Liver (tissue), 3 donors: Measurements from ENCODE around the gene NOS2.

ENCODE experiments used
- EGR1 ChIP-seq, 2 donors: IDR thresholded peaks; 2 replicates each; pipeline ENCODE4 v1.6.1; 2016 to 2018; ENCODE audit warnings: antibody characterized with exemption in 2 of 2, low read depth in 2 of 2
- FOXA1 ChIP-seq: IDR thresholded peaks from 2 replicates; pipeline ENCODE4 v1.6.1; 2016; ENCODE audit warnings: antibody characterized with exemption
- GABPA ChIP-seq, 2 donors: IDR thresholded peaks in 1 of 2; conservative IDR thresholded peaks in 1 of 2; 2 replicates each; pipeline ENCODE4 v1.6.1; 2016; ENCODE audit warnings: antibody characterized with exemption in 2 of 2, mild to moderate bottlenecking in 1 of 2, moderate library complexity in 1 of 2
- HNF4G ChIP-seq: IDR thresholded peaks from 2 replicates; pipeline ENCODE4 v1.6.1; 2016; ENCODE audit warnings: antibody characterized with exemption
- JUND ChIP-seq, 2 donors: IDR thresholded peaks; 2 replicates each; pipeline ENCODE4 v1.6.1; 2016; ENCODE audit warnings: antibody characterized with exemption in 2 of 2
- RAD21 ChIP-seq, 2 donors: IDR thresholded peaks; 2 replicates each; pipeline ENCODE4 v1.6.1; 2016; ENCODE audit warnings: antibody characterized with exemption in 2 of 2, mild to moderate bottlenecking in 2 of 2
- SP1 ChIP-seq: IDR thresholded peaks from 2 replicates; pipeline ENCODE4 v1.6.1; 2018; ENCODE audit warnings: antibody characterized with exemption, mild to moderate bottlenecking
- TAF1 ChIP-seq: conservative IDR thresholded peaks from 2 replicates; pipeline ENCODE4 v1.6.1; 2016; ENCODE audit warnings: antibody characterized with exemption, mild to moderate bottlenecking
- YY1 ChIP-seq: IDR thresholded peaks from 2 replicates; pipeline ENCODE4 v1.6.1; 2016; ENCODE audit warnings: antibody characterized with exemption, mild to moderate bottlenecking
- TF ChIP-seq, protein P1 (sequence below): fragments of 150-350 bp; IDR thresholded peaks from 2 replicates; pipeline ENCODE4 v1.5.1; 2017; ENCODE audit warnings: improper control_type of control experiment, low read depth, low read length; ENCODE audit not compliant: missing input control
- TF ChIP-seq, protein P2 (sequence below): IDR thresholded peaks from 2 replicates; pipeline ENCODE4 v1.6.1; 2016; ENCODE audit warnings: antibody characterized with exemption
- TF ChIP-seq, protein P3 (sequence below): IDR thresholded peaks from 2 replicates; pipeline ENCODE4 v1.6.1; 2016; ENCODE audit warnings: antibody characterized with exemption
- TF ChIP-seq, protein P4 (sequence below): IDR thresholded peaks from 2 replicates; pipeline ENCODE4 v1.6.1; 2016; ENCODE audit warnings: antibody characterized with exemption, mild to moderate bottlenecking
- donor health status: healthy.
- donor health status: healthy.

DNA sequence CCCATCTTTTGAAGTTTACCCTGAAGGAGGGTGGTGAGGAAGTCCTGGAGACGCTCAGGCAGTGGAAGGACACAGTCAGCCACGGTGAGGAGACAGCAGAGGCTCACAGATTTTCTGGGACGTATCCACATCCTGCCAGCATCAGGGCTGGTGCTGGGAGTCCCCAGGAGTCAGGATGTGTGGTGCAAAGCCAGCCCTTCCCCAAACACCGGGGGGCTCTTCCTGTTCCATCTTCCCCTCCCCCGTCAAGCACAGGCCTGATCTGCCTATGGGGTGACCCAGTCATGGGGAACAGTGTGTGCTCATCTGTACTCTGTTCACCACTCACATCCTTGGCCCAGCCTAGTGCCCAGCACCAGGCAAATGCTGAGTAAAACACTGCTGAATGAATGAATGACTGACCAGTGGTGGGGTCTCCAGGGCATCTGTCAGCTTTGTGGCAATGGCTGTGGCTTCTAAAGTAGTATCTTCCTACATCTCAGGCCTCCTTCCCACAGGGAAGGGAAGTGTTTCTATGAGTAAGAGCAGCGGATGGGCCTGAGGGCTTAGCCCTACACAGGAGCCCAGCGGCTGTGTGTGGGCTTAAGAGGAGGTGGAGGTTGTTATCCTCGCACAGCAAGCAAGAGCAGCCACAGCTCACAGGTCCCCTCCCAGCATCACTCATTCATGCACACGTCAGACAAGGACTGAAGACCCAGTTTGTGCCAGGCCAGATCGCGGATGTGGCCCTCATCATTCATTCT, 23.3 kb downstream of the NOS2 start:
- TF ChIP-seq, protein P1, sequence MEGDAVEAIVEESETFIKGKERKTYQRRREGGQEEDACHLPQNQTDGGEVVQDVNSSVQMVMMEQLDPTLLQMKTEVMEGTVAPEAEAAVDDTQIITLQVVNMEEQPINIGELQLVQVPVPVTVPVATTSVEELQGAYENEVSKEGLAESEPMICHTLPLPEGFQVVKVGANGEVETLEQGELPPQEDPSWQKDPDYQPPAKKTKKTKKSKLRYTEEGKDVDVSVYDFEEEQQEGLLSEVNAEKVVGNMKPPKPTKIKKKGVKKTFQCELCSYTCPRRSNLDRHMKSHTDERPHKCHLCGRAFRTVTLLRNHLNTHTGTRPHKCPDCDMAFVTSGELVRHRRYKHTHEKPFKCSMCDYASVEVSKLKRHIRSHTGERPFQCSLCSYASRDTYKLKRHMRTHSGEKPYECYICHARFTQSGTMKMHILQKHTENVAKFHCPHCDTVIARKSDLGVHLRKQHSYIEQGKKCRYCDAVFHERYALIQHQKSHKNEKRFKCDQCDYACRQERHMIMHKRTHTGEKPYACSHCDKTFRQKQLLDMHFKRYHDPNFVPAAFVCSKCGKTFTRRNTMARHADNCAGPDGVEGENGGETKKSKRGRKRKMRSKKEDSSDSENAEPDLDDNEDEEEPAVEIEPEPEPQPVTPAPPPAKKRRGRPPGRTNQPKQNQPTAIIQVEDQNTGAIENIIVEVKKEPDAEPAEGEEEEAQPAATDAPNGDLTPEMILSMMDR = no peak
- TF ChIP-seq YY1 = no peak
- no peak for TF ChIP-seq TAF1
- TF ChIP-seq, protein P2, sequence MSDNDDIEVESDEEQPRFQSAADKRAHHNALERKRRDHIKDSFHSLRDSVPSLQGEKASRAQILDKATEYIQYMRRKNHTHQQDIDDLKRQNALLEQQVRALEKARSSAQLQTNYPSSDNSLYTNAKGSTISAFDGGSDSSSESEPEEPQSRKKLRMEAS = no peak
- no peak for TF ChIP-seq HNF4G
- no peak for TF ChIP-seq SP1
- TF ChIP-seq, protein P3, sequence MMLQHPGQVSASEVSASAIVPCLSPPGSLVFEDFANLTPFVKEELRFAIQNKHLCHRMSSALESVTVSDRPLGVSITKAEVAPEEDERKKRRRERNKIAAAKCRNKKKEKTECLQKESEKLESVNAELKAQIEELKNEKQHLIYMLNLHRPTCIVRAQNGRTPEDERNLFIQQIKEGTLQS = no peak
- TF ChIP-seq JUND (IDR thresholded peaks at IDR 0.05) = no peak
- no peak for TF ChIP-seq RAD21 (IDR thresholded peaks at IDR 0.05)
- no peak for TF ChIP-seq FOXA1
- TF ChIP-seq EGR1 (IDR thresholded peaks at IDR 0.05; ENCODE audit: low read depth in 2 of 2) = no peak
- no peak for TF ChIP-seq GABPA (IDR thresholded peaks at IDR 0.05 in 1 of 2, conservative IDR thresholded peaks at IDR 0.05 in 1 of 2)
- TF ChIP-seq, protein P4, sequence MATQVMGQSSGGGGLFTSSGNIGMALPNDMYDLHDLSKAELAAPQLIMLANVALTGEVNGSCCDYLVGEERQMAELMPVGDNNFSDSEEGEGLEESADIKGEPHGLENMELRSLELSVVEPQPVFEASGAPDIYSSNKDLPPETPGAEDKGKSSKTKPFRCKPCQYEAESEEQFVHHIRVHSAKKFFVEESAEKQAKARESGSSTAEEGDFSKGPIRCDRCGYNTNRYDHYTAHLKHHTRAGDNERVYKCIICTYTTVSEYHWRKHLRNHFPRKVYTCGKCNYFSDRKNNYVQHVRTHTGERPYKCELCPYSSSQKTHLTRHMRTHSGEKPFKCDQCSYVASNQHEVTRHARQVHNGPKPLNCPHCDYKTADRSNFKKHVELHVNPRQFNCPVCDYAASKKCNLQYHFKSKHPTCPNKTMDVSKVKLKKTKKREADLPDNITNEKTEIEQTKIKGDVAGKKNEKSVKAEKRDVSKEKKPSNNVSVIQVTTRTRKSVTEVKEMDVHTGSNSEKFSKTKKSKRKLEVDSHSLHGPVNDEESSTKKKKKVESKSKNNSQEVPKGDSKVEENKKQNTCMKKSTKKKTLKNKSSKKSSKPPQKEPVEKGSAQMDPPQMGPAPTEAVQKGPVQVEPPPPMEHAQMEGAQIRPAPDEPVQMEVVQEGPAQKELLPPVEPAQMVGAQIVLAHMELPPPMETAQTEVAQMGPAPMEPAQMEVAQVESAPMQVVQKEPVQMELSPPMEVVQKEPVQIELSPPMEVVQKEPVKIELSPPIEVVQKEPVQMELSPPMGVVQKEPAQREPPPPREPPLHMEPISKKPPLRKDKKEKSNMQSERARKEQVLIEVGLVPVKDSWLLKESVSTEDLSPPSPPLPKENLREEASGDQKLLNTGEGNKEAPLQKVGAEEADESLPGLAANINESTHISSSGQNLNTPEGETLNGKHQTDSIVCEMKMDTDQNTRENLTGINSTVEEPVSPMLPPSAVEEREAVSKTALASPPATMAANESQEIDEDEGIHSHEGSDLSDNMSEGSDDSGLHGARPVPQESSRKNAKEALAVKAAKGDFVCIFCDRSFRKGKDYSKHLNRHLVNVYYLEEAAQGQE = no peak
